HepG2 (cell line): ENCODE measurements around the gene BCL2L2. TPM values are rescaled to one million over a fixed set of nuclear protein-coding genes. Genes with fewer than 3 reads are reported as not detected.

Source experiments
- ELF3 ChIP-seq: IDR thresholded peaks from 2 replicates; pipeline ENCODE4 v1.6.1; 2016; ENCODE audit warnings: missing genetic modification reagents, missing compliant biosample characterization
- MEF2D ChIP-seq: sonication (generic); formaldehyde crosslinking; IDR thresholded peaks from 2 replicates; pipeline ENCODE4 v1.5.1; 2020; ENCODE audit warnings: mild to moderate bottlenecking, missing genetic modification reagents
- POLR2A ChIP-seq, 2 experiments: IDR thresholded peaks; 2 replicates each; pipeline ENCODE4 v1.6.1; 2011; ENCODE audit warnings: low read depth in 2 of 2, low read length in 2 of 2, mild to moderate bottlenecking in 1 of 2, moderate library complexity in 1 of 2; ENCODE audit not compliant: insufficient read depth in 1 of 2
- REL ChIP-seq: sonication (generic); formaldehyde crosslinking; conservative IDR thresholded peaks from 2 replicates; pipeline ENCODE4 v1.8.0; 2022; ENCODE audit warnings: mild to moderate bottlenecking, missing genetic modification reagents, moderate library complexity
- SRSF4 ChIP-seq: fragments of 200-400 bp; formaldehyde crosslinking; IDR thresholded peaks from one replicate; pipeline ENCODE4 v1.6.1; 2018; ENCODE audit warnings: mild to moderate bottlenecking, low read depth, low read length, moderate library complexity; ENCODE audit not compliant: poor library complexity, severe bottlenecking
- SUZ12 ChIP-seq: fragments of 150-350 bp; IDR thresholded peaks from 2 replicates; pipeline ENCODE4 v1.6.1; 2014; ENCODE audit warnings: low read depth, low read length
- ZBTB8A ChIP-seq: sonication (generic); formaldehyde crosslinking; IDR thresholded peaks from 2 replicates; pipeline ENCODE4 v1.4.0; 2020; ENCODE audit warnings: mild to moderate bottlenecking, low read depth, missing genetic modification reagents, borderline replicate concordance
- ZNF839 ChIP-seq: sonication (generic); formaldehyde crosslinking; IDR thresholded peaks from 2 replicates; pipeline ENCODE4 v1.4.0; 2020; ENCODE audit warnings: missing genetic modification reagents, mild to moderate bottlenecking, borderline replicate concordance
- polyA plus RNA-seq, 8 experiments: library from polyadenylated mRNA; depleted of rRNA in 3 of 8; stranded (reverse) in 7 of 8; unstranded in 1 of 8; fragments of >200 nt; fragmentation: Illumina TruSeq in 4 of 8; extraction: Trizol in 4 of 8; gene quantifications; 2 replicates each; pipeline versions ENCODE4 v1.2.1 to v1.2.3, GENCODE V29; 2011 to 2016; ENCODE audit warnings: low read depth in 4 of 8, missing spikeins in 1 of 8, mixed read lengths in 1 of 8; ENCODE audit not compliant: insufficient read depth in 1 of 8
- total RNA-seq, 5 experiments: library from RNA; depleted of rRNA; stranded (reverse); fragments of >200 nt; fragmentation: Illumina TruSeq; extraction: Trizol; gene quantifications; 2 replicates each; pipeline ENCODE4 v1.2.3, GENCODE V29; 2016; ENCODE audit warnings: low read depth in 1 of 5
- TF ChIP-seq, protein P1 (sequence below): IDR thresholded peaks from 2 replicates; pipeline ENCODE4 v1.6.1; 2018; ENCODE audit warnings: missing genetic modification reagents
- TF ChIP-seq, protein P2 (sequence below): sonication (generic); formaldehyde crosslinking; IDR thresholded peaks from 2 replicates; pipeline ENCODE4 v1.5.1; 2020; ENCODE audit warnings: mild to moderate bottlenecking, missing genetic modification reagents, moderate library complexity
- TF ChIP-seq, protein P3 (sequence below): sonication (generic); formaldehyde crosslinking; IDR thresholded peaks from 2 replicates; pipeline ENCODE4 v1.9.0; 2021; ENCODE audit warnings: mild to moderate bottlenecking, missing genetic modification reagents
- TF ChIP-seq, protein P4 (sequence below): sonication (generic); formaldehyde crosslinking; IDR thresholded peaks from 2 replicates; pipeline ENCODE4 v1.4.0; 2020; ENCODE audit warnings: missing genetic modification reagents
- TF ChIP-seq, protein P5 (sequence below): sonication (generic); formaldehyde crosslinking; IDR thresholded peaks from 2 replicates; pipeline ENCODE4 v1.5.0; 2020; ENCODE audit warnings: missing genetic modification reagents

Gene BCL2L2
- total and polyA plus RNA-seq, 2 of the 13 experiments (the other 11 are each of a cell fraction or from before 2014, with no cell fraction given) = 28.1 to 49.8 TPM

DNA sequence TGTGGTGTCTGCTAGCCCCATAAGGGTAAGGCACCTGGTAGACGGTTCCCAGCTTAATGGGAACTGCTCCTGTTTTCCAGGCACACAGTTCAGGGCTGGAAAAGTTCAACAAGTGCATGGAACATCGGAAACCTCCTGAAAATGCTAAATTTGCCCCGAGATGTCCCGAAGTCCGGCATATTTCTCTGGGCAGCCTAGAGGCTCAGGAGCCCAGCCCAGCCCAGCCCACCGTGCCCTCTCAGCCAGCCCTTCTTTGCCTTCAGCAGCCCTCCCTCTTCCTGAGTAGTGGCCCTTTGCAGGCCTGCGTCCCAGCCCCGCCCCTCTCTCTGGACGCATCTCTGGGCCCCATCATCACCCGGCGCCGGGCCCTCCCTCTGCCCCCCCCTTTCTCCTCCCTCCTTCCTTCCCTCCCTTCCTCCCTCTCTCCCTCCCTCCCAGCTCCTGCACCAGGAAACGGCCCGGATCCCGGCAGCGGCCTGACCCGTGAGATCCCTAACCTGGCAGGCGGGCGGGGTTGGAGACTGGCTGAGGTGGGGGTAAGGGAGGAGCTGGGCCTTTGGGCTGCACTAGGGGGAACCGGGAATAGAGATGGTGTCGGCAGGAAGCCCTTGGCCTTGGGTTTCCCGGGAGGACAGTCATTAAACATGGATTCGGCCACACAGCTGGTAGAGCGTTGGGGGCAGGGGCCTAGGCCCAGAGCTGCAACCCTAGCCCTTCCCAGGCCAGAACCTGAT lies at the start of gene BCL2L2 (continued):
- peak; percentile 96 for TF ChIP-seq MEF2D (CRISPR knock-in tag)
- TF ChIP-seq, protein P1, sequence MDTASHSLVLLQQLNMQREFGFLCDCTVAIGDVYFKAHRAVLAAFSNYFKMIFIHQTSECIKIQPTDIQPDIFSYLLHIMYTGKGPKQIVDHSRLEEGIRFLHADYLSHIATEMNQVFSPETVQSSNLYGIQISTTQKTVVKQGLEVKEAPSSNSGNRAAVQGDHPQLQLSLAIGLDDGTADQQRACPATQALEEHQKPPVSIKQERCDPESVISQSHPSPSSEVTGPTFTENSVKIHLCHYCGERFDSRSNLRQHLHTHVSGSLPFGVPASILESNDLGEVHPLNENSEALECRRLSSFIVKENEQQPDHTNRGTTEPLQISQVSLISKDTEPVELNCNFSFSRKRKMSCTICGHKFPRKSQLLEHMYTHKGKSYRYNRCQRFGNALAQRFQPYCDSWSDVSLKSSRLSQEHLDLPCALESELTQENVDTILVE = peak; percentile 94
- TF ChIP-seq ZNF839 (CRISPR knock-in tag) = peak; percentile 95
- TF ChIP-seq, protein P2, sequence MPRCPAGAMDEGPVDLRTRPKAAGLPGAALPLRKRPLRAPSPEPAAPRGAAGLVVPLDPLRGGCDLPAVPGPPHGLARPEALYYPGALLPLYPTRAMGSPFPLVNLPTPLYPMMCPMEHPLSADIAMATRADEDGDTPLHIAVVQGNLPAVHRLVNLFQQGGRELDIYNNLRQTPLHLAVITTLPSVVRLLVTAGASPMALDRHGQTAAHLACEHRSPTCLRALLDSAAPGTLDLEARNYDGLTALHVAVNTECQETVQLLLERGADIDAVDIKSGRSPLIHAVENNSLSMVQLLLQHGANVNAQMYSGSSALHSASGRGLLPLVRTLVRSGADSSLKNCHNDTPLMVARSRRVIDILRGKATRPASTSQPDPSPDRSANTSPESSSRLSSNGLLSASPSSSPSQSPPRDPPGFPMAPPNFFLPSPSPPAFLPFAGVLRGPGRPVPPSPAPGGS = peak; percentile 99
- TF ChIP-seq, protein P3, sequence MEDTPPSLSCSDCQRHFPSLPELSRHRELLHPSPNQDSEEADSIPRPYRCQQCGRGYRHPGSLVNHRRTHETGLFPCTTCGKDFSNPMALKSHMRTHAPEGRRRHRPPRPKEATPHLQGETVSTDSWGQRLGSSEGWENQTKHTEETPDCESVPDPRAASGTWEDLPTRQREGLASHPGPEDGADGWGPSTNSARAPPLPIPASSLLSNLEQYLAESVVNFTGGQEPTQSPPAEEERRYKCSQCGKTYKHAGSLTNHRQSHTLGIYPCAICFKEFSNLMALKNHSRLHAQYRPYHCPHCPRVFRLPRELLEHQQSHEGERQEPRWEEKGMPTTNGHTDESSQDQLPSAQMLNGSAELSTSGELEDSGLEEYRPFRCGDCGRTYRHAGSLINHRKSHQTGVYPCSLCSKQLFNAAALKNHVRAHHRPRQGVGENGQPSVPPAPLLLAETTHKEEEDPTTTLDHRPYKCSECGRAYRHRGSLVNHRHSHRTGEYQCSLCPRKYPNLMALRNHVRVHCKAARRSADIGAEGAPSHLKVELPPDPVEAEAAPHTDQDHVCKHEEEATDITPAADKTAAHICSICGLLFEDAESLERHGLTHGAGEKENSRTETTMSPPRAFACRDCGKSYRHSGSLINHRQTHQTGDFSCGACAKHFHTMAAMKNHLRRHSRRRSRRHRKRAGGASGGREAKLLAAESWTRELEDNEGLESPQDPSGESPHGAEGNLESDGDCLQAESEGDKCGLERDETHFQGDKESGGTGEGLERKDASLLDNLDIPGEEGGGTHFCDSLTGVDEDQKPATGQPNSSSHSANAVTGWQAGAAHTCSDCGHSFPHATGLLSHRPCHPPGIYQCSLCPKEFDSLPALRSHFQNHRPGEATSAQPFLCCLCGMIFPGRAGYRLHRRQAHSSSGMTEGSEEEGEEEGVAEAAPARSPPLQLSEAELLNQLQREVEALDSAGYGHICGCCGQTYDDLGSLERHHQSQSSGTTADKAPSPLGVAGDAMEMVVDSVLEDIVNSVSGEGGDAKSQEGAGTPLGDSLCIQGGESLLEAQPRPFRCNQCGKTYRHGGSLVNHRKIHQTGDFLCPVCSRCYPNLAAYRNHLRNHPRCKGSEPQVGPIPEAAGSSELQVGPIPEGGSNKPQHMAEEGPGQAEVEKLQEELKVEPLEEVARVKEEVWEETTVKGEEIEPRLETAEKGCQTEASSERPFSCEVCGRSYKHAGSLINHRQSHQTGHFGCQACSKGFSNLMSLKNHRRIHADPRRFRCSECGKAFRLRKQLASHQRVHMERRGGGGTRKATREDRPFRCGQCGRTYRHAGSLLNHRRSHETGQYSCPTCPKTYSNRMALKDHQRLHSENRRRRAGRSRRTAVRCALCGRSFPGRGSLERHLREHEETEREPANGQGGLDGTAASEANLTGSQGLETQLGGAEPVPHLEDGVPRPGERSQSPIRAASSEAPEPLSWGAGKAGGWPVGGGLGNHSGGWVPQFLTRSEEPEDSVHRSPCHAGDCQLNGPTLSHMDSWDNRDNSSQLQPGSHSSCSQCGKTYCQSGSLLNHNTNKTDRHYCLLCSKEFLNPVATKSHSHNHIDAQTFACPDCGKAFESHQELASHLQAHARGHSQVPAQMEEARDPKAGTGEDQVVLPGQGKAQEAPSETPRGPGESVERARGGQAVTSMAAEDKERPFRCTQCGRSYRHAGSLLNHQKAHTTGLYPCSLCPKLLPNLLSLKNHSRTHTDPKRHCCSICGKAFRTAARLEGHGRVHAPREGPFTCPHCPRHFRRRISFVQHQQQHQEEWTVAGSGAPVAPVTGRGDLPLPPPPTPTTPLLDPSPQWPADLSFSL (CRISPR knock-in tag) = peak; percentile 72
- TF ChIP-seq ZBTB8A (CRISPR knock-in tag) = peak; percentile 98
- TF ChIP-seq, protein P4, sequence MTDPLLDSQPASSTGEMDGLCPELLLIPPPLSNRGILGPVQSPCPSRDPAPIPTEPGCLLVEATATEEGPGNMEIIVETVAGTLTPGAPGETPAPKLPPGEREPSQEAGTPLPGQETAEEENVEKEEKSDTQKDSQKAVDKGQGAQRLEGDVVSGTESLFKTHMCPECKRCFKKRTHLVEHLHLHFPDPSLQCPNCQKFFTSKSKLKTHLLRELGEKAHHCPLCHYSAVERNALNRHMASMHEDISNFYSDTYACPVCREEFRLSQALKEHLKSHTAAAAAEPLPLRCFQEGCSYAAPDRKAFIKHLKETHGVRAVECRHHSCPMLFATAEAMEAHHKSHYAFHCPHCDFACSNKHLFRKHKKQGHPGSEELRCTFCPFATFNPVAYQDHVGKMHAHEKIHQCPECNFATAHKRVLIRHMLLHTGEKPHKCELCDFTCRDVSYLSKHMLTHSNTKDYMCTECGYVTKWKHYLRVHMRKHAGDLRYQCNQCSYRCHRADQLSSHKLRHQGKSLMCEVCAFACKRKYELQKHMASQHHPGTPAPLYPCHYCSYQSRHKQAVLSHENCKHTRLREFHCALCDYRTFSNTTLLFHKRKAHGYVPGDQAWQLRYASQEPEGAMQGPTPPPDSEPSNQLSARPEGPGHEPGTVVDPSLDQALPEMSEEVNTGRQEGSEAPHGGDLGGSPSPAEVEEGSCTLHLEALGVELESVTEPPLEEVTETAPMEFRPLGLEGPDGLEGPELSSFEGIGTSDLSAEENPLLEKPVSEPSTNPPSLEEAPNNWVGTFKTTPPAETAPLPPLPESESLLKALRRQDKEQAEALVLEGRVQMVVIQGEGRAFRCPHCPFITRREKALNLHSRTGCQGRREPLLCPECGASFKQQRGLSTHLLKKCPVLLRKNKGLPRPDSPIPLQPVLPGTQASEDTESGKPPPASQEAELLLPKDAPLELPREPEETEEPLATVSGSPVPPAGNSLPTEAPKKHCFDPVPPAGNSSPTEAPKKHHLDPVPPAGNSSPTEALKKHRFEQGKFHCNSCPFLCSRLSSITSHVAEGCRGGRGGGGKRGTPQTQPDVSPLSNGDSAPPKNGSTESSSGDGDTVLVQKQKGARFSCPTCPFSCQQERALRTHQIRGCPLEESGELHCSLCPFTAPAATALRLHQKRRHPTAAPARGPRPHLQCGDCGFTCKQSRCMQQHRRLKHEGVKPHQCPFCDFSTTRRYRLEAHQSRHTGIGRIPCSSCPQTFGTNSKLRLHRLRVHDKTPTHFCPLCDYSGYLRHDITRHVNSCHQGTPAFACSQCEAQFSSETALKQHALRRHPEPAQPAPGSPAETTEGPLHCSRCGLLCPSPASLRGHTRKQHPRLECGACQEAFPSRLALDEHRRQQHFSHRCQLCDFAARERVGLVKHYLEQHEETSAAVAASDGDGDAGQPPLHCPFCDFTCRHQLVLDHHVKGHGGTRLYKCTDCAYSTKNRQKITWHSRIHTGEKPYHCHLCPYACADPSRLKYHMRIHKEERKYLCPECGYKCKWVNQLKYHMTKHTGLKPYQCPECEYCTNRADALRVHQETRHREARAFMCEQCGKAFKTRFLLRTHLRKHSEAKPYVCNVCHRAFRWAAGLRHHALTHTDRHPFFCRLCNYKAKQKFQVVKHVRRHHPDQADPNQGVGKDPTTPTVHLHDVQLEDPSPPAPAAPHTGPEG (CRISPR knock-in tag) = peak; percentile 45; the same call in 1 of the 2 replicates
- TF ChIP-seq POLR2A (IDR thresholded peaks at IDR 0.05; ENCODE audit: insufficient read depth in 1 of 2, low read depth in 2 of 2, low read length in 2 of 2) = peak in 1 of 2 experiments; percentile 90; a peak in 2 of 4 replicates
- peak; percentile 99 for TF ChIP-seq ELF3
- TF ChIP-seq SRSF4 = peak; percentile 31
- TF ChIP-seq, protein P5, sequence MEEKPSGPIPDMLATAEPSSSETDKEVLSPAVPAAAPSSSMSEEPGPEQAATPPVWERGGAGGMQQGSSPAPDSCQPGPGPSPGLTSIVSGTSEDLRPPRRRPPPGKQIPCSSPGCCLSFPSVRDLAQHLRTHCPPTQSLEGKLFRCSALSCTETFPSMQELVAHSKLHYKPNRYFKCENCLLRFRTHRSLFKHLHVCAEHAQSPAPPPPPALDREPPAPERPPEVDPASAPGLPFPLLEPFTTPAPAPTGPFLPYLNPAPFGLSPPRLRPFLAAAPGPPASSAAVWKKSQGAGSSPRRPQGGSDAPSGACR (CRISPR knock-in tag) = no peak
- no peak for TF ChIP-seq REL
- no peak for TF ChIP-seq SUZ12
